HG03354 (cell line): ENCODE measurements around the gene KANK4.
"Not testable (repeated sequence)": the region's sequence is repeated elsewhere in the genome, so short reads cannot be mapped to it uniquely, and the experiment has no call there.

ENCODE experiments used
- ATAC-seq: cut with Tn5 transposase; IDR thresholded peaks from one replicate; pipeline ENCODE4 v1.9.1; 2021; ENCODE audit warnings: mild to moderate bottlenecking; ENCODE audit not compliant: unreplicated experiment, poor library complexity, severe bottlenecking

KANK4 gene

DNA sequence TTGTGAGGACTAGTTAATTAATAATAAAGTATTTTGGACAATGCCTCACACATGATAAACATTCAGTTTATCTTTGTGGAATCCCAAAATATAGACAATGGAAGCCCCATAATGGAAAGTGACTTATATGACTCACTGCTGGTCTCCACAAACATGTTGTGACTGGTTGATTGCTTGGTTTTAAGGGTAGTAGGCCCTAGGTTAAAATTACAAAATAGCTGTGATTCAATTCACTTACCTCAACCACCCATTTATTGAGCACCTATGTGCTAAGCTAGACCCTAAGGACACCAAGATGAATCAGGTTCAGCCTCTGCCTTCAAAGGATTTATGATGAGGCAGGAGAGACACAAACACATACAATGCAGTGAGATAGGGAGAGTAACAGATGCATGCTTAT is 42.4 kb downstream of the KANK4 start:
- no peak for ATAC-seq

GRCh38 chr1:62274496-62275485 is 44.4 kb downstream of the KANK4 start:
- ATAC-seq, result no peak

DNA sequence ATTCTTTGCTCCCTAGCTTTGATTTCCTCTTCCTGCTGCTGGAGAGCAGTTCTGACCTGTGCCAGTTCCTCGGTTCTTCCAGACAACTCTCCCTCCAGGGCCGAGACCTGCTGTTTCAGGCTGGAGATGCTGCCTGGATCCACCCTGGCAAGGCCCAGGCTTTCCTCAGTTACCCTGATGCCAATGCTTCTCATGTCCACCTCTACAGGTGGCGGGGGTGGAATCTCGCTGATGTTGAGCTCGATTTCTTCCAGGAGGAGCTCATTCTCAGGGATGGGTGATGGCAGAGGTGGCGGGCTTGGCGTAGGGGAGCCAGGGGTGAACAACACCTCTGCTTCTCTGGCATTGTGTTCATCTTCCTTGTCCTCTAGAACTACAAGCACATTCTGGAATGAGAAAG is 45.3 kb downstream of the KANK4 start:
- no peak for ATAC-seq

- ATAC-seq, result peak; percentile 92
Measured at GRCh38 chr1:62271948-62272728, 47.1 kb downstream of the KANK4 start.

DNA sequence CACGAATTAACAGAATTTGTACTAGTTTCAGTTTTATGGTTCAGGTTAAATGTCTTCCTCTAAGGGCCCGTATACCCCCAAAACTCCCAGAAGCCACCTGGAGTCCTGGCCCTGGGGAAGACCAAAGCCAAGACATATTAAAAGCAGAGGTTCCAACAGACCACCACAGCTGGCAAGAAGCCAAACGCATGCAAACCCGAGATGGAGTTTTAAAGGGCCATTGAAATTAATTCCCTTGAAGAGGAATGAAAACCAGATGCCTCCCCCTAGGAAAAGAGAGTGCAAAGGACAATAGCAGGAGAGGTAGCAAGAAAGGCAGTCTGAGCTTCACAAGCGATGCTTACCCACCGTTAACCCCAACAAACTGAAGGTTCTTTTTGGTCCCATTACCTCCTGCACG is 48.1 kb downstream of the KANK4 start:
- ATAC-seq, result no peak

GRCh38 chr1:62269851-62270495 is 49.3 kb downstream of the KANK4 start:
- no peak for ATAC-seq

DNA sequence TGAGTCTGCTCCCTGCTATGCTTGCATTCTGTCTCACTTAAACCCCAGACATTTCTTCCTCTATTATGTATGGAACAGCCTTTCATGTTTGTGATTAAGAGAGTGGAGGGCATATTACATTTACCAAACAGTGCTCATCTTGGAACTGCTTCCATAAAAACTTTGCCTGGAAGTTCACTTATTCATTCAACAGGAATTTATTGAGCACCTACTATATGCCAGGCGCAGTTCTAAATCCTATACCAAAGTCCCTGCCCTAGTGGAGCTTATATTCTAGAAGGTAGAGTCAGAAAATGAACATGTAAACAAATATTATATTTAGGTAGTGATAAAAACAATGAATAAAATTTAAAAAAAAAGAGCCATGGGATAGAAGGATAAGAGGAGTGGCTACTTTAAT is 49.8 kb downstream of the KANK4 start:
- no peak for ATAC-seq

DNA sequence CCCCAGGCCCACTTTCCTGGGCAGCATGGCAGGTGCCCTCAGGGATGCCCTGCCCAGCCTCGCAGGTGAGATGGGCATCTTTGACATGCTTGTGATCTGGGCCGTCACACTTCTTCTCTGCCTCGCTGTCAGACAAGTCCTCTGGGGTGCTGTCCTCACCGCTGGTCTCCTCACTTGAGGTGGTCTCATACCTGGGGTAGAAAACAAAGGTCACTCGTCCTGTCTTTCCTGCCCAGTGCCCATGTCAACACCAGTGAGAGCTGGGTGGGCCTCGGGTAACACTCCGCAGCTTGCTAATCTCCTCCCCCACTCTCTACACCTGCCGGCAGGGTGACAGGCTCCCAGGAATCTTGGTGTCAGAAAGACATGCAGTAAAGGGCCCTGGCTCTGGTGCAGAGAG is 50.9 kb downstream of the KANK4 start:
- ATAC-seq, result no peak

DNA sequence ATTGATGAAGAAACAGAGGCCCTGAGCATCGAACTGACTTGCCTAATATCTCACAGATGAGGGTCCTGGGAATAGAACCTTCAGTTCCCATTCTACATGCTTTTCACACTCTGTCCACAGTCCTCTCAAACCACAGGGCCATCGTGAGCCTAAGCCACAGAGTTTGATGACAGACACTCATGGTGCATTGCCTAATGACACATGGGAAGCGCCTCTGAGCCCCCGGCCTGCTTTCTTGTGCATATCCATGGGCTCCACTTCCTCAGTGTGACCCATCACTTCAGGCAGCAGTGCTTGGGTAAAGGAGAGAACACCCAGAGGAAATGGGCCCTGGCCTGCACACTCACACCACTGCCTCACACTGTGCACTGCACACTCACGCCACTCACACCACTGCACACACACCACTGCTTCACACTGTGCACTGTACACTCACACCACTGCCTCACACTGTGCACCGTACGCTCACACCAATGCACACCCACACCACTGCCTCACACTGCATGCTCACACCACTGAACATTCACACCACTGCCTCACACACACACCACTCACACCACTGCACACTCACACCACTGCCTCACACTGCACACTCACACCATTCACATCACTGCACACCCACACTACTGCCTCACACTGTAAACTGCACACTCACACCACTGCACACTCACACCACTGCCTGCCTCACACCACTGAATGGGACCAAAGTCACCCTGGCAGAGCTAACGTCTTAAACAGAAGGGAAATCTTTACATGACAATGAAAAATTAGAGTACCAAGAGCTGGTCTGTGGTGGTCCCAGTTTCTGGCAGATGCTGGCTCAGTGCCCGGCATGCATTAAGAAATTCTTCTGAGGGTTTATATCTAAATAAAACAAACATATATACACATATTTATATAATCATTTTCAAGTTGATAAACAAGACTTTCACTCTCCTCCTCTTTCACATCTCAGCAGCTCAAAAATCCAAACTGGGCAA is 53.0 kb downstream of the KANK4 start:
- ATAC-seq, result no peak

DNA sequence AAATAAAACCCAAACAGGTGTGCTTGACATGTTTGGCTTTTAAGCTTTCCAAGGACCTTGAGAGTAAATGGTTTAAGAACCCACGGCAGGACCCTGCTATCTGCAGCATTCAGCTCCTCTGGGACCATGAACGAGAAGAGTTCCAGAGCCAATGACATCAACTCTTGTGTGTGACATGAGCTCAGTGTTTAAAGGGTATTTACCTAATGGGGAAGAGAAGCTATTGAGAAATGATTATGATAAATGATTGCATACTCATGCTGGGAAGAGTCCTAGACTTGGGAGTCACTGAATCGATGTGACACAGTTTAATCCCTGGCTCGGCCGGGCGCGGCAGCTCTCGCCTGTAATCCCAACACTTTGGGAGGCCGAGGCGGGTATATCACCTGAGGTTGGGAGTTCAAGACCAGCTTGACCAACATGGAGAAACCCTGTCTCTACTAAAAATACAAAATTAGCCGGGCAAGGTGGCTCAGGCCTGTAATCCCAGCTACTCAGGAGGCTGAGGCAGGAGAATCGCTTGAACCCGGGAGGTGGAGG is 55.4 kb downstream of the KANK4 start:
- no peak for ATAC-seq

GRCh38 chr1:62263006-62263813 is 56.0 kb downstream of the KANK4 start:
- no peak for ATAC-seq

DNA sequence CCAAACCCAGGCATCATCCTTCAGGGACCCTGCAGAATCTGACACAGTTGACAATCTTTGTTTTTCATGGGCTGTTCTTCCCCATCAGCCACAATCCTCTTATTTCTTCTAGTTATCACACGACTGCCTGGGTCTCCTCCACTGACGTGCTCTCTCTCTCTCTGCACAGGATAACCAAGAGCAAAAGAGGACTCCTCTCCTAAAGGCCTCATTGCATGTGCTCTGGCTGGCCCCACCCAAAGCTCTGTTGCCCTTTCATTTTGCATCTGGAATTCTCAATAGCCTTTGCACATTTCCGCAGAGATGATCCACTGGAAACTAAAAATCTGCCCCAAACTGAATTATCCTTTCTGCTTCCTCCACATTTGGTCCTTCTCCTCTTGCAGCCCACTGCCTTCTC is 58.5 kb downstream of the KANK4 start:
- ATAC-seq, result no peak

- no peak for ATAC-seq
Measured at GRCh38 chr1:62259551-62259950, 59.7 kb downstream of the KANK4 start.

GRCh38 chr1:62250126-62250726 is 69.0 kb downstream of the KANK4 start:
- no peak for ATAC-seq

- ATAC-seq, result no peak
Measured at GRCh38 chr1:62247391-62248168, 71.7 kb downstream of the KANK4 start.

- ATAC-seq, result no peak
Measured at GRCh38 chr1:62245201-62245600, 74.0 kb downstream of the KANK4 start.

GRCh38 chr1:62244380-62244779 is 74.9 kb downstream of the KANK4 start:
- not testable (repeated sequence) for ATAC-seq
